ENCODE measurements around the gene GAGE12J. TPM values are rescaled to one million over a fixed set of nuclear protein-coding genes. Genes with fewer than 3 reads are reported as not detected.
"Not testable (repeated sequence)": the region's sequence is repeated elsewhere in the genome, so short reads cannot be mapped to it uniquely, and the experiment has no call there.

The GAGE12J gene
- total RNA-seq, 1 experiment from 2014 or later, result not detected

DNA sequence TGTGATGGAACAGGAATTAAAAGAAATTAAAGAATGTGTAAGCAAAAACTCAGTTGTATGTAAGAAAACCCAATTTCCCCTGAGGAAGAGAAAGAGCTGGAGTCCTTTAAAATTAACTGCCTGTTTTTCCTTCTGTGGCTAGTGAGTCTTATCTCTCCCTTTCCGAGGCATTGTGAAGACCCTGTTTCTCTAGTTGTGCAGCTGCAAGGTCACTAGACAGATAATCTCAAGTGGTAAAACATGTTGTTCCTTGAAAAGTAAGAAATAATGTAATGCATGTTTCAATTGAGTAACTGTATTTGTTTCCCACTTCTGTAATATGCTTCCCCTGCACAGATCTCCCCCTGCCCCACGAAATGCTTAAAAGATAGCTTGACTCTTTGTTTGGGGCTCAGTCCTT, 14.1 kb upstream of the GAGE12J start:
- H3K9me3 ChIP-seq (ENCODE audit: control insufficient read depth in 1 of 2, insufficient read depth in 1 of 2, low read depth in 1 of 2, low read length in 2 of 2); intact Hi-C loops (cut with micrococcal nuclease); BruUV-seq (replicated peaks); CTCF ChIA-PET; H3K27ac ChIP-seq (ENCODE audit: low read depth, low read length); DNase-seq (ENCODE audit: low read depth, low spot score); RAD21 ChIA-PET (ENCODE audit: low non-redundant PET in 1 of 2, low total read pairs in 2 of 2, uncharacterized antibody in 2 of 2, unreplicated experiment in 2 of 2); H3K4me1 ChIP-seq (ENCODE audit: control insufficient read depth in 1 of 2, insufficient read depth in 2 of 2, low read length in 2 of 2); POLR2A ChIA-PET; H3K79me2 ChIP-seq (ENCODE audit: insufficient read depth, low read length); H4K20me1 ChIP-seq (ENCODE audit: insufficient read depth); H3K27me3 ChIP-seq (ENCODE audit: insufficient read depth, low read length); ATAC-seq; H3K4me3 ChIP-seq (replicated peaks in 1 of 2; ENCODE audit: low read depth in 1 of 2, low read length in 2 of 2); H3K4me2 ChIP-seq (ENCODE audit: low read length); H3K9ac ChIP-seq (ENCODE audit: low read length); H3K9me2 ChIP-seq (ENCODE audit: insufficient read depth); H2AFZ ChIP-seq (ENCODE audit: low read depth, low read length, poor library complexity, severe bottlenecking); H3K36me3 ChIP-seq (ENCODE audit: control insufficient read depth in 1 of 2, insufficient read depth in 2 of 2, low read length in 2 of 2): not testable (repeated sequence)

GRCh38 chrX:49308604-49309269, 13.1 kb upstream of the GAGE12J start:
- Histone ChIP-seq H3K4me1 (ENCODE audit: control insufficient read depth in 1 of 2, insufficient read depth in 2 of 2, low read length in 2 of 2) (no peaks in the 10 kb centered on the region), H3K27ac (ENCODE audit: low read depth, low read length) (no peak overlapping the region), H4K20me1 (ENCODE audit: insufficient read depth) (no peaks in the 10 kb centered on the region), H3K79me2 (ENCODE audit: insufficient read depth, low read length) (no peaks in the 10 kb centered on the region), H3K4me2 (ENCODE audit: low read length) (no peak overlapping the region), H3K9me2 (ENCODE audit: insufficient read depth) (no peaks in the 10 kb centered on the region), H3K9me3 (ENCODE audit: control insufficient read depth in 1 of 2, insufficient read depth in 1 of 2, low read depth in 1 of 2, low read length in 2 of 2) (no peaks in the 10 kb centered on the region), H3K4me3 (replicated peaks in 1 of 2; ENCODE audit: low read depth in 1 of 2, low read length in 2 of 2) (no peak overlapping the region), H3K9ac (ENCODE audit: low read length) (no peak overlapping the region), H3K27me3 (ENCODE audit: insufficient read depth, low read length) (no peaks in the 10 kb centered on the region), H3K36me3 (ENCODE audit: control insufficient read depth in 1 of 2, insufficient read depth in 2 of 2, low read length in 2 of 2) (no peaks in the 10 kb centered on the region), H2AFZ (ENCODE audit: low read depth, low read length, poor library complexity, severe bottlenecking) (no peak overlapping the region)
- ATAC-seq (no peak), DNase-seq (ENCODE audit: low read depth, low spot score) (no peak)
- TF ChIP-seq YY1 (IDR thresholded peaks at IDR 0.05; ENCODE audit: extremely low read depth, insufficient replicate concordance, low read depth, low read length) (no peak), ELF1 (IDR thresholded peaks at IDR 0.05; ENCODE audit: borderline replicate concordance, low read depth) (no peak), CEBPB (IDR thresholded peaks at IDR 0.05; ENCODE audit: low read depth) (no peak)
- intact Hi-C loops (cut with micrococcal nuclease), result no loop called here
- ChIA-PET CTCF (no interaction called here), POLR2A (no interaction called here), RAD21 (ENCODE audit: low non-redundant PET in 1 of 2, low total read pairs in 2 of 2, uncharacterized antibody in 2 of 2, unreplicated experiment in 2 of 2) (no interaction called here)
- no TSS peak for BruUV-seq (replicated peaks)
